ENCODE data around the gene MZB1.
A peak's percentile ranks its signal among the peaks of the same experiment; 100 is the strongest.

Gene MZB1

GRCh38 chr5:139396691-139397090, 7.0 kb upstream of the MZB1 start:
- TF ChIP-seq CTCF (IDR thresholded peaks at IDR 0.05; ENCODE audit: insufficient read depth, low read length, poor library complexity, severe bottlenecking): no peak
- no peak for DNase-seq (ENCODE audit: extremely low read depth, insufficient read length)
- H3K36me3 ChIP-seq (ENCODE audit: control insufficient read depth, insufficient read depth, low read length): peaks cover 1% of the 10 kb centered on the region; the same call in 1 of the 2 replicates

DNA sequence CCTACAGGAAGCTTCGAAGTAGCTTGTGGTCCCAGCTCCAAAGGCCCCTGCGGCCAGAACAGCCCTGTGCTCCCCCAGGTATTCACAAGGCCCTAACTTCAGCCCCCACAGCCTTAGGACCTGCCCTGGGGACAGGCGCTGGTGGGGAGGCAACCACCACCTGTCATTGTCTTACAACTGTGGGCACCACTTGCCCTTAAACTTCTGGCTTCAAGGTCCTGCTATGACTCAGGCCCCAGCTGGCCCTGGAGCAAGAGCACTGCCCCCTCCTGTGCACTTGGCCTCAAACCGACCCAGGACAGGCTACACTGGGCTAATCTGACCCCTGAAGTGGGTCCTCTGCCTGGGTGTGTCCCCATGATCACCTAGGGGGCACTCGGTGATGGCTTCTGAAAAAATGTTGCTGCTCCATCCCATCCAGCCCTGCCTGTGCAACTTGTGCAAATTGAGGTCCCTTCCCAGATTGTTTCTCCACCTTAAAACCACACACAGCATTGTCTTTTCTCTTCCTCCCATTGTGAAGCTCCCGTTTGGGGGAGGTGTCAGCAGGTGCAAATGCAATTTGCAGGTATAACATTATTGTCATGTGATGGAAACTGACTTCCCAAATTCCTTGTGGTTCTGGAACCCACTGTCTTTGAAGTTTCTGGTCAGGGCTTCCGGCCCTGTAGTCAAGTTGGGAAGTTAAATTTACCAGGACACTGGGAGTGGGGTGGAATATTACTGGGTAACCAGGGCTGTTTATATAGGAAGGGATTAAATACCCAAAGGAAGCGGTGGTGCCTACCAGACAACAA, 6.3 kb upstream of the MZB1 start:
- H3K4me3 ChIP-seq (replicated peaks; ENCODE audit: low read depth, low read length): no peak overlapping the region
- H3K27me3 ChIP-seq (replicated peaks; ENCODE audit: control insufficient read depth, insufficient read depth, low read length): no peaks in the 10 kb centered on the region
- no peak for TF ChIP-seq CTCF (IDR thresholded peaks at IDR 0.05; ENCODE audit: insufficient read depth, low read length, poor library complexity, severe bottlenecking)
- DNase-seq (ENCODE audit: extremely low read depth, insufficient read length): peak; percentile 43
- peaks cover 1% of the 10 kb centered on the region; the same call in 1 of the 2 replicates for H3K36me3 ChIP-seq (ENCODE audit: control insufficient read depth, insufficient read depth, low read length)

More at GRCh38 chr5:139396691-139397090, 7.0 kb upstream of the MZB1 start:
- Histone ChIP-seq H3K4me3 (replicated peaks; ENCODE audit: low read depth, low read length) (no peak overlapping the region), H3K27me3 (replicated peaks; ENCODE audit: control insufficient read depth, insufficient read depth, low read length) (no peaks in the 10 kb centered on the region)

DNA sequence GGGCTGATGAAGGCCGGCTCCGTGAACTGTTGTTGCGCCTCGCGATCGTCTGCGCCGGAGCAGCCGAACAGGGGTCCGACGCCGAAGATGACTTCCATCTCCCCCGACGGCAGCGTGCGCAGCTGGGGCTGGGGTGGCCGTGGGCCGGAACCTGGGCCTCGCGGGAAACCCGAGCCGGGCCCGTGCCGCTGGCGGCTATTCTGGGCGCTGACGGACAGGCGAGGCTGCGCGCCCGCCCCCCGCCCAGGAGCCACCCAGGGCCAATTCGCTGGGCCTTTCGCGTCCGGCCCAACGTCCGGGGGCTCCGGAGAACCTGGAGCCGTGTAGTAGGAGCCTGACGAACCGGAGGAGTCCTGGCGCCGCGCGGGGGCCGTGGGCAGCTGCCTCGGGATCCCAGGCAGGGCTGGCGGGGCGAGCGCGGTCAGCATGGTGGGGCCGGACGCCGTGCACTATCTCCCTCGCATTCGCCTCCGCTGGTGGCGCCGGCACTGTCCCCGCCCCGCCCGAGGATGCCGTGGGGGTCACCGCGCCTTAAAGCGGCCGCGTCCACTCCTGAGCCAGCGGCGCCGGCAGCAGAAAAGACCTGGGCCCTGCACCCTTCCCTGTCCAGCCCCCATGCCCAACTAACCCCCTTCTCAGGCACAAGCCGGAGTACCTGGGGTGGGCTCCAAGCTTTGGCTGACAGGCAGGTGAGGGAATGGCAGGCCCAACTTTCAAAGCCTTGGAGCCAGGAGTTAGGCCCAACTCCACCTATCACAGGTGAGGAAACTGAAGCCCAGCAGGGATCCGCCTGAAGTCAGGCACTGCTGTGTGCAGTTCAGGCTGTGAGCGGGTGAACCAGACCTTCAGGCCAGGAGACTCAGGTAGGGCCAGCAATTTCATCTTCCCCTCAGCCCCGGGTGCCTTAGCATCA, 5.2 kb upstream of the MZB1 start, which contains the start of gene PROB1:
TSS of gene PROB1 (minus strand) at position 451 of the 913 bp plus-strand sequence. CDS start at position 428, 23 bp downstream.
- DNase-seq (ENCODE audit: extremely low read depth, insufficient read length): no peak
- peak within 1 kb of the TSS; percentile 68 for H3K4me3 ChIP-seq (replicated peaks; ENCODE audit: low read depth, low read length)
- H3K27me3 ChIP-seq (replicated peaks; ENCODE audit: control insufficient read depth, insufficient read depth, low read length): no peaks in the 10 kb centered on the region
- peaks cover 1% of the 10 kb centered on the region; the same call in 1 of the 2 replicates for H3K36me3 ChIP-seq (ENCODE audit: control insufficient read depth, insufficient read depth, low read length)
- TF ChIP-seq CTCF (IDR thresholded peaks at IDR 0.05; ENCODE audit: insufficient read depth, low read length, poor library complexity, severe bottlenecking): no peak

GRCh38 chr5:139394123-139394653, 4.5 kb upstream of the MZB1 start:
- TF ChIP-seq CTCF (IDR thresholded peaks at IDR 0.05; ENCODE audit: insufficient read depth, low read length, poor library complexity, severe bottlenecking): peak; percentile 50
- Histone ChIP-seq H3K4me3 (replicated peaks; ENCODE audit: low read depth, low read length) (peak overlapping the region; percentile 68), H3K27me3 (replicated peaks; ENCODE audit: control insufficient read depth, insufficient read depth, low read length) (no peaks in the 10 kb centered on the region), H3K36me3 (ENCODE audit: control insufficient read depth, insufficient read depth, low read length) (peaks cover 1% of the 10 kb centered on the region; the same call in 1 of the 2 replicates)
- peak; percentile 83 for DNase-seq (ENCODE audit: extremely low read depth, insufficient read length)

DNA sequence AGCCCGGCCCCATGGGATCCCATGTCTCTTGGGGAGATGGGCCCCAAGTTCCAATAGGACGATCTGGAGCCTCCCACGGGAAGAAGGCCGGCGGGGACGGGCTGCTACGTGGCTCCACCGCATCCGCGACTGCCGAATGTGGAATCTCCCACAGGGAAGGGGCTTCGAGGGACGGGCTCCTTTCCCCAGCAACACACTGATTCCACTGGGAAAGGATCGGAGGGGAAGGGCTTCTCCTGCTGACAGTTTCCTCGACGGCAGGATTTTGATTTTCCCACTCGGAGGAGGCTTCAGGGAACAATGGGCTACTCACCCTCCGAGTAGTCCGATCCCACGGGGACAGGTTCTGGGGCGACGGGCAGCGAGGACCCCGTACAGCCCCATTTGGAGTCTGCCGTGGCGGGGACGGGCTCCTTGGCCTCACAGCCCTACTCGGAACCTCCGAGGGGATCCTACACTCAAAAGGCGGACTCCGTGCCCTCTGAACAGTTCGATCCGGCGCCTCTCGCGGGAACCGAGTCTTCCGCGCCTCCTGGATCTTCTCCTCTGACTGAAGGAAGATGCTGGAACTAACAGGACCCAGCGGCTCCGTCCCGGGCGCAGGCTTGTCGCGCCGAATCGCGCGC, 3.9 kb upstream of the MZB1 start:
- H3K27me3 ChIP-seq (replicated peaks; ENCODE audit: control insufficient read depth, insufficient read depth, low read length): no peaks in the 10 kb centered on the region
- DNase-seq (ENCODE audit: extremely low read depth, insufficient read length): no peak
- no peak for TF ChIP-seq CTCF (IDR thresholded peaks at IDR 0.05; ENCODE audit: insufficient read depth, low read length, poor library complexity, severe bottlenecking)
- peak overlapping the region; percentile 68 for H3K4me3 ChIP-seq (replicated peaks; ENCODE audit: low read depth, low read length)
- peaks cover 1% of the 10 kb centered on the region; the same call in 1 of the 2 replicates for H3K36me3 ChIP-seq (ENCODE audit: control insufficient read depth, insufficient read depth, low read length)
